ENCODE measurements around the gene BRD9.

GRCh38 chr5:858726-859125 lies 33.9 kb downstream of the BRD9 start:
- TF ChIP-seq, protein P1, sequence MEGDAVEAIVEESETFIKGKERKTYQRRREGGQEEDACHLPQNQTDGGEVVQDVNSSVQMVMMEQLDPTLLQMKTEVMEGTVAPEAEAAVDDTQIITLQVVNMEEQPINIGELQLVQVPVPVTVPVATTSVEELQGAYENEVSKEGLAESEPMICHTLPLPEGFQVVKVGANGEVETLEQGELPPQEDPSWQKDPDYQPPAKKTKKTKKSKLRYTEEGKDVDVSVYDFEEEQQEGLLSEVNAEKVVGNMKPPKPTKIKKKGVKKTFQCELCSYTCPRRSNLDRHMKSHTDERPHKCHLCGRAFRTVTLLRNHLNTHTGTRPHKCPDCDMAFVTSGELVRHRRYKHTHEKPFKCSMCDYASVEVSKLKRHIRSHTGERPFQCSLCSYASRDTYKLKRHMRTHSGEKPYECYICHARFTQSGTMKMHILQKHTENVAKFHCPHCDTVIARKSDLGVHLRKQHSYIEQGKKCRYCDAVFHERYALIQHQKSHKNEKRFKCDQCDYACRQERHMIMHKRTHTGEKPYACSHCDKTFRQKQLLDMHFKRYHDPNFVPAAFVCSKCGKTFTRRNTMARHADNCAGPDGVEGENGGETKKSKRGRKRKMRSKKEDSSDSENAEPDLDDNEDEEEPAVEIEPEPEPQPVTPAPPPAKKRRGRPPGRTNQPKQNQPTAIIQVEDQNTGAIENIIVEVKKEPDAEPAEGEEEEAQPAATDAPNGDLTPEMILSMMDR (IDR thresholded peaks at IDR 0.05; ENCODE audit: poor library complexity) = no peak
- no peak for TF ChIP-seq EZH2phosphoT487 (IDR thresholded peaks at IDR 0.05; ENCODE audit: low read depth, severe bottlenecking, unreplicated experiment)
